Measurements from ENCODE around the gene TTC21A. TPM values are rescaled to one million over a fixed set of nuclear protein-coding genes. Genes with fewer than 3 reads are reported as not detected.
"Not testable (repeated sequence)": the region's sequence is repeated elsewhere in the genome, so short reads cannot be mapped to it uniquely, and the experiment has no call there.

TTC21A gene
- total RNA-seq, 2 experiments from 2014 or later = 1.7 to 1.8 TPM

DNA sequence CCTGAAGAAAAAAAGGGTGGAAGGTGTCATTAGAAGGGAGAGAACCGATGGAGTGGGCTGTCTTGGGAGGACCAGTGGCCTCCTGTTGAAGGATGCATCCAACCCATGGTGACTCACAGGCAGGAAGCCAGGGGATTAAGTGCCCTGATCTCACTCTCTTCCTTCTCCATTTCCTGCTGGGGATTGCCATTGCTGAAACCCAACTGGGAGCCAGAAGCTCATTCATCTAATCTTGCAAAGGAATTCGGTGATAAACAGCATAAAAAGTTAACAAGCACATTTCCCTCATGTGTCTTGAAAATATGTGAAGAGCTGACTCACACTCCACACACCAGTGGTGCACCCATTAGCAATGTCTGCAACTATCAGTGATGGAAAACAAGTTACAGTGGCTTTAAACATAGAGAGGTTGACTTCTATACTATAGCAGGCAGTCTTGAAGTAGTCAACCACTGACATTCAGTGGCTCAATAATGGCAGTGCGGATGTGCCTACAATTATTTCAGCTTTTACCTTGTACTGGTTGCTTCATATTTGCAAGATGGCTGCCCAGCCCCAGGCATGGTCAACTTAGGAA is 58.7 kb downstream of the TTC21A start:
- POLR2A ChIA-PET = interaction anchor here (2.4 kb wide), 1 partner anchor 12 kb away, joined by 9 read pairs; no protein-coding TSS in a partner anchor
- peaks cover 15% of the 10 kb centered on the region for H3K4me1 Mint-ChIP-seq (ENCODE audit: low read depth)
- no peaks in the 10 kb centered on the region for H3K27me3 Mint-ChIP-seq
- H3K27ac Mint-ChIP-seq = no peak overlapping the region
- no peaks in the 10 kb centered on the region for H3K36me3 Mint-ChIP-seq
- intact Hi-C loops (cut with micrococcal nuclease) = no loop called here
- no peak for DNase-seq
- H3K4me3 Mint-ChIP-seq = no peak overlapping the region
- no peaks in the 10 kb centered on the region for H3K9me3 Mint-ChIP-seq
- CTCF ChIA-PET = interaction anchor here (0.5 to 3.1 kb wide), 4 partner anchors 12 to 122 kb away, joined by 3 to 10 read pairs (median 6); no protein-coding TSS in a partner anchor

DNA sequence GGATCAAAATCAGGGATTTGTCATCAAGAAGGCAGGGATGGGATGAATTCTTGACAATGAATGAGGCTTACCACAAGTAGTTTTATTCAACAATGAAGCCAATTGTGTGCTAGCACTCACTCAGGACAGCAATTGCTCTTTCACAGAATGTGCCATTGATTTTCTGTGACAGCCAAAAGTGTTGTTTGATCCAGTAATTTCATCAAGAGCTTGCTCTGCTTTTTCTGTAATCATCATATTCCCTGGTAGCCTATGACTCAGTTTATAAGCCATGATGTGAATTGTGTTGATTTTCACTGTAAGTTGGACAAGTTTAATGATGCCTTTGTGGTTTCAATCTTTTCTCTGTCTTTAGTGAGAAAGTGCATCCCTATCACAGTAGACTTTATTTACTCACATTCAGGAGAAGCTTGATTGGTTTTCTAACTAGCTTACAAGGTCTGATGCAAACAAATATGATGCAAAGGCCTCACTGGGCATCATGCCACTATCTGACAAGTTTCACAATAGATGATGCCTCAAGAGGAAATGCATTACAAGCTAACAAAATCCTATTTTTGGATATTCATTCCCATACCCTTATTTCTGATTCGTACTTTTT is 59.6 kb downstream of the TTC21A start:
- no peak overlapping the region for H3K4me3 Mint-ChIP-seq
- ChIA-PET CTCF (interaction anchor here (1.0 to 3.1 kb wide), 3 partner anchors 11 to 23 kb away, joined by 3 to 10 read pairs (median 8); no protein-coding TSS in a partner anchor), POLR2A (interaction anchor here (2.4 kb wide), 1 partner anchor 11 kb away, joined by 9 read pairs; no protein-coding TSS in a partner anchor)
- no peaks in the 10 kb centered on the region for H3K27me3 Mint-ChIP-seq
- H3K9me3 Mint-ChIP-seq = no peaks in the 10 kb centered on the region
- intact Hi-C loops (cut with micrococcal nuclease) = loop anchor here (1.0 kb wide), 1 partner anchor 10 kb away; no protein-coding TSS in a partner anchor
- no peak overlapping the region for H3K27ac Mint-ChIP-seq
- DNase-seq = no peak
- H3K4me1 Mint-ChIP-seq (ENCODE audit: low read depth) = peaks cover 15% of the 10 kb centered on the region
- H3K36me3 Mint-ChIP-seq = no peaks in the 10 kb centered on the region

DNA sequence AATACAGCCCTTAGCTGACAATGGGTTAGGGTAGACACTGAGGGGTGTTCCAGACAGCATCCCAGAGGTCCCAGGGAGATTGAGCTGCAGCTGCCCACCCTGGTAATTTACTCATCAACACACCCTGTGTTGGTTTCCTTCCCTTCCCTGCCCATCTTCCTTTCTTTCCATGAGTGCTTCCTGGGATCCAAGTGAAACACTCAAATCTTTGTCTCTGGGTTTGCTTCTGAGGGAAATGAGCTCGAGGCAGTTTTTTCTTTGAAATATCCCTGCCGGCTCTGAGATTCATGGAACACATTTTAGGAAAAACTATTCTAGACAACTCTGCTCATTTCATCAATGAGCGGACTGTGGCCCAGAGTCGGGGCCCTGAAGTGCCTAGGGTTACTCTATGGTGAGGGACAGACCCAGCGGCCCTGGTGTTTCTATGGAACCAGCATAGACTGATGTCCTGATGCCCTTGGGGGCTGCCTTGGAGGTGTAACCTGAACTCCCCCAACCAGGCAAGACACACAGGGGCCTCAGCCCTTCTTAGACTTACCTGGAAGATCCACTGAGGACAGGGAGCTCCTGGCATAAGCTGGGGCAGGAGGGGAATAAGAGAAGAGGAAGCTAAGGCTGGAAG is 60.8 kb downstream of the TTC21A start:
- H3K9me3 Mint-ChIP-seq = no peaks in the 10 kb centered on the region
- H3K4me1 Mint-ChIP-seq (ENCODE audit: low read depth) = peaks cover 15% of the 10 kb centered on the region
- no peaks in the 10 kb centered on the region for H3K27me3 Mint-ChIP-seq
- H3K4me3 Mint-ChIP-seq = no peak overlapping the region
- no peak overlapping the region for H3K27ac Mint-ChIP-seq
- no peak for DNase-seq
- intact Hi-C loops (cut with micrococcal nuclease) = no loop called here
- CTCF ChIA-PET = interaction anchor here (1.6 to 3.1 kb wide), 2 partner anchors 10 to 517 kb away, joined by 3 to 10 read pairs; no protein-coding TSS in a partner anchor
- POLR2A ChIA-PET = no interaction called here
- H3K36me3 Mint-ChIP-seq = no peaks in the 10 kb centered on the region

DNA sequence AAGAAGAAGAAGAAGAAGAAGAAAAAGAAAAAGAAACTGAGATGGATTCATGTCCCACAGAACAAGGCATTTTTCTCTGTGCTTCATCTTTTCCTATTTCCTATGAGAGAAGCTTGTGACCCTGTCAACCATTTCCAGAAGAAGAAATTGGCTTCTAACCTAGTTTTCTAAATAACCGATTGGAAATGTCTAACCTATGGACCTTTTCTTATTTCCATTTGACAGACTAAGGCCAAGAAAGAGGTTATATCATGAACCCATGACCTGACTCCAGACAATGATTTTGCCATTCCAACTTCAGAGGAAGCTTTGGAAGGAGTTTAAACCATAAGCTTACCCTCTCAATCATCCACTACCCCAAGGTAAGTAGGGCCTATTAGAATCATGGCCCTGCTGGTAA is 62.2 kb downstream of the TTC21A start:
- ChIA-PET CTCF (interaction anchor here (1.6 kb wide), 1 partner anchor 518 kb away, joined by 3 read pairs; no protein-coding TSS in a partner anchor), POLR2A (no interaction called here)
- peaks cover 15% of the 10 kb centered on the region for H3K4me1 Mint-ChIP-seq (ENCODE audit: low read depth)
- no peak overlapping the region for H3K27ac Mint-ChIP-seq
- H3K9me3 Mint-ChIP-seq = peaks cover under 1% of the 10 kb centered on the region
- intact Hi-C loops (cut with micrococcal nuclease) = no loop called here
- H3K4me3 Mint-ChIP-seq = no peak overlapping the region
- no peaks in the 10 kb centered on the region for H3K36me3 Mint-ChIP-seq
- no peak for DNase-seq
- H3K27me3 Mint-ChIP-seq = no peaks in the 10 kb centered on the region

DNA sequence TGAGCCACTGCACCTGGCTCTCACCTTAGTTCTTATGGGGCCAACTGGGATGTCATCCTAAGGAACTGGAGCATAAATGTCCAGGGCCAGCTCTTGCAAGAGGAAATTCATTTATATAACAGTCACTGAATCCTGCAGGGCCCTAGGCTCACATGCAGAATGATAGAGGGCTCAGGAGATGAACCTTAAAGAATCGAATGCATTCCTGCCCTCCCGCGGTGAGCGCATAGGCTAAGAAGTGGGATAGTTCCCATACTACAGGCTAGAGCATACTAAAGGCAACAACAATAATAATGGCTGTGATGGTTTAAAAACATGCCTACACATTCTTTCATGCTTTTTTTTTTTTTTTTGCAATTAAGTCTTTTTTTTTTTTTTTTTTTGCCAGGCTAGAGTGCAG is 63.0 kb downstream of the TTC21A start:
- Mint-ChIP-seq H3K27me3 (no peaks in the 10 kb centered on the region), H3K27ac (no peak overlapping the region)
- CTCF ChIA-PET = no interaction called here

DNA sequence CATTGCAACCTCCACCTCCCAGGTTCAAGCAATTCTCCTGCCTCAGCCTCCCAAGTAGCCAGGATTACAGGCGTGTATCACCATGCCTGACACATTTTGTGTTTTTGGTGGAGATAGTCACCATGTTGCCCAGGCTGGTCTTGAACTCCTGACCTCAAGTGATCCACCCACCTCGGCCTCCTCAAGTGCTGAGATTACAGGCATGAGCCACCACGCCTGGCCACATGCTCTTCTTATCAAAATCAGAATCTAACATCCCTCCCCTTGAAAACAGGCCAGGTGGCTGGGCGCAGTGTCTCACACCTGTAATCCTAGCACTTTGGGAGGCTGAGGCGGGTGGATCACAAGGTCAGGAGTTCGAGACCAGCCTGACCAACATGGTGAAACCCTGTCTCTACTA is 63.4 kb downstream of the TTC21A start:
- H3K36me3 Mint-ChIP-seq; H3K4me3 Mint-ChIP-seq; H3K9me3 Mint-ChIP-seq; intact Hi-C loops (cut with micrococcal nuclease); DNase-seq; H3K27ac Mint-ChIP-seq; H3K27me3 Mint-ChIP-seq; POLR2A ChIA-PET: not testable (repeated sequence)
- CTCF ChIA-PET = interaction anchor here (2.0 kb wide), 1 partner anchor 117 kb away, joined by 7 read pairs; no protein-coding TSS in a partner anchor
- peaks cover 18% of the 10 kb centered on the region for H3K4me1 Mint-ChIP-seq (ENCODE audit: low read depth)

More for the DNA sequence above, 63.0 kb downstream of the TTC21A start:
- peaks cover 15% of the 10 kb centered on the region for H3K4me1 Mint-ChIP-seq (ENCODE audit: low read depth)
- DNase-seq = no peak
- peaks cover 3% of the 10 kb centered on the region for H3K9me3 Mint-ChIP-seq
- intact Hi-C loops (cut with micrococcal nuclease) = no loop called here
- H3K36me3 Mint-ChIP-seq = no peaks in the 10 kb centered on the region
- no peak overlapping the region for H3K4me3 Mint-ChIP-seq
- POLR2A ChIA-PET = no interaction called here

DNA sequence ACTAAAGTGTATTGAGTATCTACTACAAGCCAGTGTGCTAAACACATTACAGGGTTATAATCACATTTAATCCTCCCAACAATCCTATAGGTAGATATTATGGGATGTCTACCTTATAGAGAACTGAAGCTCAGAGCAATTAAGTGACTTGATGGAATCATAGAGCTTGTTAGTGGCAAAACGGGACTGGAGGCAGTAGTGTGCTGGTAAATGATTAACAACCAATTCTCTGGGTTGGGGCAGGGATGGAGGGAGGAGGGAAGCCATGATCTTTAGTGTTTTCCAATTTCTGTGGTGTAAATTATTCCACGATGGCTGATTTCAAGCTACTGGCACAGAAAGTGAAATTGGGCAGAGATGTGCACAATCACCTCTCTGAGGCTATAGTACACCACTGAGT is 64.4 kb downstream of the TTC21A start:
- no peak for DNase-seq
- intact Hi-C loops (cut with micrococcal nuclease) = no loop called here
- Mint-ChIP-seq H3K27me3 (no peaks in the 10 kb centered on the region), H3K27ac (no peak overlapping the region), H3K9me3 (peaks cover 3% of the 10 kb centered on the region), H3K36me3 (no peaks in the 10 kb centered on the region), H3K4me3 (no peak overlapping the region), H3K4me1 (ENCODE audit: low read depth) (peaks cover 18% of the 10 kb centered on the region)
- POLR2A ChIA-PET = no interaction called here
- CTCF ChIA-PET = interaction anchor here (0.6 to 2.0 kb wide), 4 partner anchors 63 to 534 kb away, joined by 3 to 7 read pairs (median 3); no protein-coding TSS in a partner anchor

DNA sequence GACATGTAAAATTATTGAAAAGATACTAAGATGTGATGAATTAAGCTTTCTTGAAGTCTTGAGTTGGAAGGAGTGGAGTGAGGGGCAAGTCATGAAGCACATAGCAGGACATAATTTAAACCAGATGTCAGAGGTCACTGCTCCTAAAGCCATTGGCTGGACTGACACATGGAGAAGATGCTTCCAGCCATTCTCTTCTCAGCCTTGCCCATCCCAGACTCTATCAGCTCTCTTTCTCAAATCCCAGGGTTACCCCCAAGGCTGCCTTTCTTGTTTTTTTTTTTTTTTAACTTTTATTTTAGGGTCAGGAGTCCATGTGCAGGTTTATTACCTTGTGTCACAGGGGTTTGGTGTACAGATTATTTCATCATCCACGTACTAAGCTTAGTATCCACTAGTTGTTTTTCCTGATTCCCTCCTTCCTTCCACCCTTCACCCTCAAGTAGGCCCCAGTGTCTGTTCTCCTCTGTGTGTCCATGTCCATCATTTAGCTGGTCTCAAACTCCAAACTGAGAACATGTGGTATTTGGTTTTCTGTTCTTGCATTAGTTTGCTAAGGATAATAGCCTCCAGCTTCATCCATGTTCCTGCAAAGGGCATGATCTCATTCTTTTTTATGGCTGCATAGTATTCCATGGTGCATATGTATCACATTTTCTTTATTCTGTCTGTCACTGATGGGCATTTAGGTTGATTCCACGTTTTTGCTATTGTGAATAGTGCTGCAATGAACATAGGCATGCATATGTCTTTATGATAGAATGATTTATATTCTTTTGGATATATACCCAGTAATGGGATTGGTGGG is 66.0 kb downstream of the TTC21A start:
- Mint-ChIP-seq H3K27ac (no peak overlapping the region), H3K4me3 (no peak overlapping the region), H3K9me3 (peaks cover 3% of the 10 kb centered on the region), H3K27me3 (no peaks in the 10 kb centered on the region), H3K4me1 (ENCODE audit: low read depth) (peaks cover 24% of the 10 kb centered on the region), H3K36me3 (no peaks in the 10 kb centered on the region)
- intact Hi-C loops (cut with micrococcal nuclease) = no loop called here
- CTCF ChIA-PET = interaction anchor here (0.7 to 1.4 kb wide), 4 partner anchors 11 to 61 kb away, joined by 3 read pairs; no protein-coding TSS in a partner anchor
- no peak for DNase-seq
- POLR2A ChIA-PET = interaction anchor here (0.9 to 1.1 kb wide), 3 partner anchors 19 to 1037 kb away, joined by 3 read pairs; partner anchors contain the start of gene ACAA1

DNA sequence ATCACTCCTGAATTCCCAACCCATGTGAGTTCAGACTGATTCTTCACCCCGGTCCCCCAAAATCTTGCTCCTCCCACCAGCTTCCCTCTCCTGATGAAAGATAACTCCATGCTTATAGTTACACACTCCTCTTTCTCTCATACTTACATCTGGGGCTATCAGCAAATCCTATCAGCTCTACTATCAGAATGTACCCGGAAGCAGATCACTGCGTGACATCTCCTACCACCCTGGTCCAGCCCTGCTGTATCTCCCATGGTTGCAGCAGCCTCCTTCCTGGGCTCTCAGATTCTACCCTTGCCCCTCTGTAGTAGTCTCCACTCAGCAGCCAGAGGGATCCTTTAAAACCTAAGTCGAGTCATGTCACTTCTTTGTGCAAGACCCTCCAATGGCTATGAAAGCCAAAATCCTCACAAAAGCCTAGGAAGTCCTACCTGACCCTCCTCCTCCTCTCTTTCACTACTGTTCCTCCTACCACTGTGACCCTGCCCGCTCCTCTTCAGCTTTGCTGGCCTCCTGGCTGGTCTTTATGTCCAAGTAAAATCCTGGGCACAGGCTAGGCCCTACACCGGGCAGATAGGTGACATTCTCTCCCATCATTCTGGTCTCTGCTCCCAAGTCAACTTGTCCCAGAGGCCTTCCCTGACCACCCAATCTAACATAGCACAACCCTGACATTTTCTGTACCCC is 68.7 kb downstream of the TTC21A start:
- CTCF ChIA-PET = interaction anchor here (0.7 to 4.5 kb wide), 4 partner anchors 11 to 115 kb away, joined by 3 to 28 read pairs (median 3); no protein-coding TSS in a partner anchor
- DNase-seq = no peak

DNA sequence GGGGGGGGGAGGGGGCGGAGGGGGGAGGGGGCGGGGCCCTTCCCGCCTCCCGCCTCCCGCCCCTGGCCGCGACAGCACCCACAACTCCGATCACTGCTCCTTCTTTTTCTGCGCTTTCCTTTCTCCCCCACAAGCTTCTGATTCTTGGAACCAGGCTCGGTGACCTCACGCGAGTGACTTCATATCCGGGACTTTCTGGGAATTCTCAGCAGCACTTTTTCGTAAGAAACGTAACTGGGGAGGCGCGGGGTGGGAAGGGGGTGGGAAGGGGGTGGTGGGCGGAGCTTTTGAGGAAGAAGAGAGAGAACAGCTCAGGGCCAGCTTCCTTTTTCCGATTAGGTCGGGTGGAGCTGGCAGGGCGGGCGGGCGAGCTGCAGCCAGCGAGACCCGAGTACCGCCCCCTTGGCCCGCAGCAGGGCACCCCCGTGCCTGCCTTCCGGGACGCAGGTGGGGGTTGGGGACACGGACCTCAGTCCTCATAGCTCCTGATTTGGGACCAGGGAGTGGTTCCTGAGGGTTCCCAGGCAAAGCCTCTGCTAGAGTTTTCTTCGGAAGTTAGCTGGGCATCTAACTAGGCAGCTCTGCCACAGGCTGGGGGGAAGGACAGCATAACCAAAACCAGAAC is 70.3 kb downstream of the TTC21A start:
- H3K27ac Mint-ChIP-seq = peak overlapping the region; percentile 88
- POLR2A ChIA-PET = interaction anchor here (0.8 to 1.6 kb wide), 3 partner anchors 11 to 229 kb away, joined by 3 to 9 read pairs (median 4); partner anchors contain the start of gene RPSA
- H3K36me3 Mint-ChIP-seq = no peaks in the 10 kb centered on the region
- peak overlapping the region; percentile 61 for H3K4me3 Mint-ChIP-seq
- no peaks in the 10 kb centered on the region for H3K27me3 Mint-ChIP-seq
- peaks cover 3% of the 10 kb centered on the region for H3K9me3 Mint-ChIP-seq
- DNase-seq = peak; percentile 89
- peaks cover 51% of the 10 kb centered on the region for H3K4me1 Mint-ChIP-seq (ENCODE audit: low read depth)
- CTCF ChIA-PET = interaction anchor here (1.4 to 4.5 kb wide), 5 partner anchors 11 to 200 kb away, joined by 4 to 28 read pairs (median 14); no protein-coding TSS in a partner anchor
- intact Hi-C loops (cut with micrococcal nuclease) = loop anchor here (1.0 kb wide), 2 partner anchors 11 to 228 kb away; partner anchors contain the start of gene RPSA

More for the DNA sequence above, 68.7 kb downstream of the TTC21A start:
- Mint-ChIP-seq H3K27me3 (no peaks in the 10 kb centered on the region), H3K9me3 (peaks cover 3% of the 10 kb centered on the region), H3K4me3 (no peak overlapping the region), H3K27ac (peak overlapping the region; percentile 88), H3K4me1 (ENCODE audit: low read depth) (peaks cover 48% of the 10 kb centered on the region), H3K36me3 (no peaks in the 10 kb centered on the region)
- POLR2A ChIA-PET = interaction anchor here (0.6 kb wide), 1 partner anchor 50 kb away, joined by 3 read pairs; no protein-coding TSS in a partner anchor
- intact Hi-C loops (cut with micrococcal nuclease) = no loop called here

All from activated CD4-positive, alpha-beta memory T cell treated with anti-CD3 and anti-CD28 coated beads for 36 hours (primary cell).